Gastroesophageal sphincter (tissue), 3 donors: ENCODE results near the gene CD93.

ENCODE experiments used
- EP300 ChIP-seq: sonication (generic); formaldehyde crosslinking; IDR thresholded peaks from one replicate; pipeline ENCODE4 v1.6.1; 2017; ENCODE audit warnings: antibody characterized with exemption, mild to moderate bottlenecking
- POLR2A ChIP-seq, 2 donors: fragments of 450-650 bp; IDR thresholded peaks; one replicate each; pipeline ENCODE4 v1.6.1; 2017; ENCODE audit warnings: antibody characterized with exemption in 2 of 2, mild to moderate bottlenecking in 2 of 2, moderate library complexity in 1 of 2
- POLR2AphosphoS5 ChIP-seq: sonication (generic); formaldehyde crosslinking; IDR thresholded peaks from one replicate; pipeline ENCODE4 v1.6.1; 2017; ENCODE audit warnings: antibody characterized with exemption
- TF ChIP-seq, protein P1 (sequence below), 4 experiments: fragments of 200-600 bp in 2 of 4; fragments of 450-650 bp in 2 of 4; sonication (generic) in 1 of 4; IDR thresholded peaks; one replicate each; pipeline ENCODE4 v1.5.1; 2017 to 2019; ENCODE audit warnings: antibody characterized with exemption in 4 of 4, mild to moderate bottlenecking in 2 of 4, moderate library complexity in 2 of 4

DNA sequence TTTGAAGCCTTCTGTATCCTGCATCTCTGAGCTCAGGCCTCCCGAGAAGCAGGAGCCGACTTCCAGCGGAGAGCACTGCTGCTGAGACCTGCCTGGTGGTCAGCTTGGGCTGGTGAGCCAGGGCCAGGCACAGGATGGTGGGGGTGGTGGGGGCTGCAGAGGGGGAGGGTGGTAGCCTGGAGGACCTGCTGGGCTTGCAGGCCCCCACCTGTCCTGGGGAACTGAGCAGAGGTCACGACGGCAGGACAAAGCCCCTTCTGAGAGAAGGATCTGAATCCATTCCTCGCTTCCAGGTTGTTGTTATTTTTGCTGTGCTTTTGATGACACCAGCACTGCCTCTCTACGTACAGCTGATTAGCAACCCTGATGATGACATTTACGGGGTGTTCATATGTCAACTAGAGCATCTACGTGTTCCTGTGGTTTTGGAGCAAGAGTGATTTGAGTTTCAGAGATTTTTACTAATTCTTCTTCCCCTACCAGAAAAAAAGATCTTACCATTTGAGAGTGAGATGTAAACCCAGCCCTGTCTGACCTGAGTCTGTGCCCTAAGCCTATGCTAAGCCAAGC lies 35.7 kb upstream of the CD93 start:
- TF ChIP-seq, protein P1, sequence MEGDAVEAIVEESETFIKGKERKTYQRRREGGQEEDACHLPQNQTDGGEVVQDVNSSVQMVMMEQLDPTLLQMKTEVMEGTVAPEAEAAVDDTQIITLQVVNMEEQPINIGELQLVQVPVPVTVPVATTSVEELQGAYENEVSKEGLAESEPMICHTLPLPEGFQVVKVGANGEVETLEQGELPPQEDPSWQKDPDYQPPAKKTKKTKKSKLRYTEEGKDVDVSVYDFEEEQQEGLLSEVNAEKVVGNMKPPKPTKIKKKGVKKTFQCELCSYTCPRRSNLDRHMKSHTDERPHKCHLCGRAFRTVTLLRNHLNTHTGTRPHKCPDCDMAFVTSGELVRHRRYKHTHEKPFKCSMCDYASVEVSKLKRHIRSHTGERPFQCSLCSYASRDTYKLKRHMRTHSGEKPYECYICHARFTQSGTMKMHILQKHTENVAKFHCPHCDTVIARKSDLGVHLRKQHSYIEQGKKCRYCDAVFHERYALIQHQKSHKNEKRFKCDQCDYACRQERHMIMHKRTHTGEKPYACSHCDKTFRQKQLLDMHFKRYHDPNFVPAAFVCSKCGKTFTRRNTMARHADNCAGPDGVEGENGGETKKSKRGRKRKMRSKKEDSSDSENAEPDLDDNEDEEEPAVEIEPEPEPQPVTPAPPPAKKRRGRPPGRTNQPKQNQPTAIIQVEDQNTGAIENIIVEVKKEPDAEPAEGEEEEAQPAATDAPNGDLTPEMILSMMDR (IDR thresholded peaks at IDR 0.05) = no peak
- TF ChIP-seq EP300 (no peak), POLR2A (IDR thresholded peaks at IDR 0.05) (no peak), POLR2AphosphoS5 (no peak)
